Vagina (tissue), 2 donors: ENCODE data around the gene BECN2.

ENCODE experiments used
- POLR2A ChIP-seq, 2 donors: fragments of 450-650 bp; IDR thresholded peaks; one replicate each; pipeline ENCODE4 v1.6.1; 2017; ENCODE audit warnings: antibody characterized with exemption in 2 of 2, mild to moderate bottlenecking in 2 of 2, moderate library complexity in 2 of 2
- POLR2AphosphoS5 ChIP-seq, 2 donors: sonication (generic); formaldehyde crosslinking; IDR thresholded peaks; one replicate each; pipeline ENCODE4 v1.9.0; 2017; ENCODE audit warnings: antibody characterized with exemption in 2 of 2, mild to moderate bottlenecking in 2 of 2, low read depth in 1 of 2; ENCODE audit not compliant: insufficient read depth in 1 of 2
- TF ChIP-seq, protein P1 (sequence below), 3 experiments: fragments of 450-650 bp in 2 of 3; fragments of 200-600 bp in 1 of 3; sonication (generic) in 1 of 3; IDR thresholded peaks; one replicate each; pipeline ENCODE4 v1.5.1; 2017 to 2019; ENCODE audit warnings: antibody characterized with exemption in 3 of 3, mild to moderate bottlenecking in 2 of 3, moderate library complexity in 2 of 3

DNA sequence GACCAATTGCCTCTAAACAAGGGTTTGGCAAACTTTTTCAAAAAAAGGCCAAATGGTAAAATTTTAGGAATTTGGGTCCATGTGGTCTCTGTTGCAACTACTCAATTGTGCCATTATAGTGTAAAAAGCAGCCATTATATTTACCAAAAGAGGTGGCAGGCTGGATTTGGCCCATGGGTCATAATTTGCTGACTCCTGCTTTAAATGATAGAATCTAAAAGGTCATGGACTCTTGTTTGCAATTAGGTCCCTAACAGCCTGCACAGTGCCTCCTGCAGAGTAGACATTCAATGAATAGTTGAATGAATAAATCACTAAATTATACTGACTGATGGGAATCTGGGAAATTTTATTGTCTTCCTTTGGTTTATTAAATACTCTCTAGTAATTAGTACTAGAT lies 6.2 kb downstream of the BECN2 start:
- TF ChIP-seq, protein P1, sequence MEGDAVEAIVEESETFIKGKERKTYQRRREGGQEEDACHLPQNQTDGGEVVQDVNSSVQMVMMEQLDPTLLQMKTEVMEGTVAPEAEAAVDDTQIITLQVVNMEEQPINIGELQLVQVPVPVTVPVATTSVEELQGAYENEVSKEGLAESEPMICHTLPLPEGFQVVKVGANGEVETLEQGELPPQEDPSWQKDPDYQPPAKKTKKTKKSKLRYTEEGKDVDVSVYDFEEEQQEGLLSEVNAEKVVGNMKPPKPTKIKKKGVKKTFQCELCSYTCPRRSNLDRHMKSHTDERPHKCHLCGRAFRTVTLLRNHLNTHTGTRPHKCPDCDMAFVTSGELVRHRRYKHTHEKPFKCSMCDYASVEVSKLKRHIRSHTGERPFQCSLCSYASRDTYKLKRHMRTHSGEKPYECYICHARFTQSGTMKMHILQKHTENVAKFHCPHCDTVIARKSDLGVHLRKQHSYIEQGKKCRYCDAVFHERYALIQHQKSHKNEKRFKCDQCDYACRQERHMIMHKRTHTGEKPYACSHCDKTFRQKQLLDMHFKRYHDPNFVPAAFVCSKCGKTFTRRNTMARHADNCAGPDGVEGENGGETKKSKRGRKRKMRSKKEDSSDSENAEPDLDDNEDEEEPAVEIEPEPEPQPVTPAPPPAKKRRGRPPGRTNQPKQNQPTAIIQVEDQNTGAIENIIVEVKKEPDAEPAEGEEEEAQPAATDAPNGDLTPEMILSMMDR (IDR thresholded peaks at IDR 0.05): no peak
- TF ChIP-seq POLR2AphosphoS5 (IDR thresholded peaks at IDR 0.05; ENCODE audit: insufficient read depth in 1 of 2, low read depth in 1 of 2): no peak
- no peak for TF ChIP-seq POLR2A (IDR thresholded peaks at IDR 0.05)
